SK-N-SH (cell line): ENCODE results near the gene TMEM140. TPM values are rescaled to one million over a fixed set of nuclear protein-coding genes. Genes with fewer than 3 reads are reported as not detected.

ENCODE experiments used
- CTCF ChIA-PET: fragments of 300-600, 350-600 bp; formaldehyde crosslinking; extraction: SDS; loops from one replicate; lab custom pipeline; 2021; lab: Yijun Ruan, JAX
- POLR2A ChIA-PET: fragments of 350-600 bp; sonication (Branson Sonifier 250); formaldehyde crosslinking; extraction: SDS; loops from one replicate; lab custom pipeline; 2020; ENCODE audit warnings: antibody characterized with exemption, inconsistent platforms; lab: Yijun Ruan, JAX
- DNase-seq: peaks from one replicate; pipeline ENCODE4 v3.0.0; 2012
- H2AFZ ChIP-seq: fragments of 200-600 bp; sonication (generic); 2 replicates; pipeline ENCODE4 v1.8.1; 2016; ENCODE audit warnings: antibody characterized with exemption, mild to moderate bottlenecking, low read depth
- H3F3A ChIP-seq: fragments of 200-600 bp; sonication (generic); replicated peaks from 2 replicates; pipeline ENCODE3; 2016; ENCODE audit warnings: antibody characterized with exemption, mild to moderate bottlenecking; ENCODE audit not compliant: insufficient read depth
- H3K27ac ChIP-seq, 2 experiments: fragments of 200-500 bp in 1 of 2; fragments of 200-600 bp in 1 of 2; sonication (Bioruptor generic) in 1 of 2; sonication (generic), shearing (Covaris generic) in 1 of 2; 2 replicates each; pipeline versions ENCODE4 v1.5.1 to v1.6.1; 2014 to 2016; ENCODE audit warnings: low read depth in 2 of 2, inconsistent platforms in 1 of 2, low read length in 1 of 2, mild to moderate bottlenecking in 1 of 2, mixed read lengths in 1 of 2
- H3K27me3 ChIP-seq: fragments of 200-600 bp; sonication (generic), shearing (Covaris generic); 2 replicates; pipeline ENCODE4 v1.6.1; 2016; ENCODE audit warnings: mixed run types; ENCODE audit not compliant: insufficient read depth
- H3K36me3 ChIP-seq, 2 experiments: fragments of 200-500 bp in 1 of 2; fragments of 200-600 bp in 1 of 2; sonication (Bioruptor generic) in 1 of 2; sonication (generic) in 1 of 2; replicated peaks in 1 of 2; 2 replicates each; pipeline versions ENCODE3 to v1.5.1; 2014 to 2016; ENCODE audit warnings: low read length in 1 of 2, mild to moderate bottlenecking in 1 of 2; ENCODE audit not compliant: insufficient read depth in 2 of 2, control insufficient read depth in 1 of 2
- H3K4me1 ChIP-seq, 2 experiments: fragments of 200-500 bp in 1 of 2; fragments of 200-600 bp in 1 of 2; sonication (Bioruptor generic) in 1 of 2; sonication (generic), shearing (Covaris generic) in 1 of 2; 2 replicates each; pipeline versions ENCODE4 v1.5.1 to v1.6.1; 2014 to 2016; ENCODE audit warnings: low read depth in 1 of 2, low read length in 1 of 2, mixed run types in 1 of 2; ENCODE audit not compliant: insufficient read depth in 2 of 2, control insufficient read depth in 1 of 2
- H3K4me2 ChIP-seq: fragments of 200-600 bp; sonication (generic), shearing (Covaris generic); 2 replicates; pipeline ENCODE4 v1.6.1; 2017; ENCODE audit warnings: mixed run types
- H3K4me3 ChIP-seq, 2 experiments: fragments of 200-500 bp in 1 of 2; fragments of 200-600 bp in 1 of 2; sonication (Bioruptor generic) in 1 of 2; sonication (generic), shearing (Covaris generic) in 1 of 2; 2 replicates each; pipeline versions ENCODE4 v1.5.1 to v1.8.1; 2014 to 2016; ENCODE audit warnings: low read depth in 2 of 2, inconsistent platforms in 1 of 2, low read length in 1 of 2, mild to moderate bottlenecking in 1 of 2, mixed read lengths in 1 of 2, moderate library complexity in 1 of 2
- H3K79me2 ChIP-seq: fragments of 200-600 bp; sonication (generic); 2 replicates; pipeline ENCODE4 v1.8.1; 2017; ENCODE audit warnings: mild to moderate bottlenecking; ENCODE audit not compliant: insufficient read depth
- H3K9ac ChIP-seq: fragments of 200-600 bp; sonication (generic); 2 replicates; pipeline ENCODE4 v1.6.1; 2017; ENCODE audit warnings: mixed run types
- H3K9me2 ChIP-seq: fragments of 200-600 bp; sonication (generic); 2 replicates; pipeline ENCODE4 v1.6.1; 2017; ENCODE audit warnings: mixed run types
- H3K9me3 ChIP-seq: fragments of 200-600 bp; sonication (generic); 2 replicates; pipeline ENCODE4 v1.6.1; 2017; ENCODE audit warnings: mixed run types, mild to moderate bottlenecking, moderate library complexity
- H4K20me1 ChIP-seq: fragments of 200-600 bp; sonication (generic); 2 replicates; pipeline ENCODE4 v1.6.1; 2017; ENCODE audit warnings: mild to moderate bottlenecking, mixed run types; ENCODE audit not compliant: insufficient read depth
- CHD2 ChIP-seq: fragments of 150-350 bp; IDR thresholded peaks from 2 replicates; pipeline ENCODE4 v1.6.1; 2018; ENCODE audit warnings: low read length; ENCODE audit not compliant: partially characterized antibody
- ELF1 ChIP-seq: IDR thresholded peaks from 2 replicates; pipeline ENCODE4 v1.4.0; 2012
- EP300 ChIP-seq, 2 experiments: IDR thresholded peaks; 2 replicates each; pipeline versions ENCODE4 v1.4.0 to v1.6.1; 2012; ENCODE audit warnings: borderline replicate concordance in 1 of 2, low read depth in 1 of 2, low read length in 1 of 2
- IRF3 ChIP-seq: fragments of 150-350 bp; IDR thresholded peaks from 2 replicates; pipeline ENCODE4 v1.6.1; 2016; ENCODE audit warnings: mild to moderate bottlenecking, low read depth, low read length
- RFX5 ChIP-seq: IDR thresholded peaks from 2 replicates; pipeline ENCODE4 v1.6.1; 2012; ENCODE audit warnings: mild to moderate bottlenecking, improper control_type of control experiment, low read length
- SIN3A ChIP-seq: IDR thresholded peaks from 2 replicates; pipeline ENCODE4 v1.6.1; 2012; ENCODE audit warnings: low read depth, mild to moderate bottlenecking, low read length, moderate library complexity, borderline replicate concordance
- TAF1 ChIP-seq: IDR thresholded peaks from 2 replicates; pipeline ENCODE4 v1.6.1; 2012; ENCODE audit warnings: low read depth, mild to moderate bottlenecking, low read length, moderate library complexity, borderline replicate concordance
- ZBTB33 ChIP-seq: IDR thresholded peaks from 2 replicates; pipeline ENCODE4 v1.4.0; 2012; ENCODE audit warnings: low read depth, borderline replicate concordance
- WGBS: methylation state at CpG from one replicate; pipeline ENCODE4 v1.1.6; 2017; ENCODE audit warnings: low lambda C conversion rate; 5-methylcytosine and 5-hydroxymethylcytosine counted together
- polyA plus RNA-seq, 3 experiments: library from polyadenylated mRNA; depleted of rRNA; stranded (reverse); fragments of >200 nt; gene quantifications; 2 replicates each; pipeline ENCODE4 v1.2.3, GENCODE V29; 2012

The TMEM140 gene
- polyA plus RNA-seq, 1 of the 3 experiments (the other 2 are of a cell fraction), result 0.12 TPM

- TF ChIP-seq EP300 (IDR thresholded peaks at IDR 0.05; ENCODE audit: borderline replicate concordance in 1 of 2, low read depth in 1 of 2, low read length in 1 of 2), result no peak
- no peak for TF ChIP-seq IRF3
- TF ChIP-seq ZBTB33, result no peak
- TF ChIP-seq CHD2, result no peak
- no peak for TF ChIP-seq ELF1
- TF ChIP-seq, all 33 proteins: peak for 0
- H3K9me3 ChIP-seq, result no peaks in the 10 kb centered on the region
- no peak overlapping the region for H3K4me3 ChIP-seq
- ChIA-PET POLR2A (no interaction called here), CTCF (no interaction called here)
- no peak overlapping the region for H3K27ac ChIP-seq
- H3K4me1 ChIP-seq, result no peaks in the 10 kb centered on the region
- H3K79me2 ChIP-seq, result no peaks in the 10 kb centered on the region
- no peak overlapping the region for H3K9ac ChIP-seq
- no peaks in the 10 kb centered on the region for H3F3A ChIP-seq
- no peak overlapping the region for H2AFZ ChIP-seq
- H3K9me2 ChIP-seq, result no peaks in the 10 kb centered on the region
- DNase-seq, result no peak
- no peak overlapping the region for H3K4me2 ChIP-seq
- no peaks in the 10 kb centered on the region for H3K27me3 ChIP-seq
- H3K36me3 ChIP-seq, result no peaks in the 10 kb centered on the region
- 70% methylated on average over 1 of the region's 1 CpG for WGBS
- H4K20me1 ChIP-seq, result no peaks in the 10 kb centered on the region
Measured at GRCh38 chr7:135114622-135115021, 33.2 kb upstream of the TMEM140 start.

- 30% methylated on average over 1 of the region's 1 CpG for WGBS
- CTCF ChIA-PET, result interaction anchor here (3.2 kb wide), 1 partner anchor 14 kb away, joined by 10 read pairs; no protein-coding TSS in a partner anchor
- no peak overlapping the region for H3K9ac ChIP-seq
Measured at GRCh38 chr7:135117096-135117495, 30.8 kb upstream of the TMEM140 start.

More at GRCh38 chr7:135117096-135117495, 30.8 kb upstream of the TMEM140 start:
- Histone ChIP-seq H3K4me3 (no peak overlapping the region), H3K36me3 (no peaks in the 10 kb centered on the region), H3K4me2 (no peak overlapping the region), H3K27ac (no peak overlapping the region), H2AFZ (no peak overlapping the region), H3K9me3 (peaks cover 5% of the 10 kb centered on the region; the same call in 1 of the 2 replicates), H4K20me1 (no peaks in the 10 kb centered on the region), H3K27me3 (no peaks in the 10 kb centered on the region), H3K9me2 (0 out of 2 replicates have a peak, but pooled peaks cover 3% of the 10 kb centered on the region), H3F3A (no peaks in the 10 kb centered on the region), H3K4me1 (no peaks in the 10 kb centered on the region), H3K79me2 (no peaks in the 10 kb centered on the region)
- TF ChIP-seq ELF1 (no peak), ZBTB33 (no peak), TAF1 (no peak), SIN3A (no peak), RFX5 (no peak)
- no peak for DNase-seq
- POLR2A ChIA-PET, result no interaction called here
